HT1080 (cell line): ENCODE data around the gene BAHCC1. TPM values are rescaled to one million over a fixed set of nuclear protein-coding genes. Genes with fewer than 3 reads are reported as not detected.
A peak's percentile ranks its signal among the peaks of the same experiment; 100 is the strongest.

Experiments
- DNase-seq: peaks from one replicate; pipeline ENCODE4 v3.0.0-alpha.2; 2015; ENCODE audit warnings: low read depth
- total RNA-seq: library from RNA; depleted of rRNA; stranded (reverse); fragments of >200 nt; shearing (Covaris generic); gene quantifications from 2 replicates; pipeline ENCODE4 v1.2.3, GENCODE V29; 2014

The BAHCC1 gene
- total RNA-seq, 1 experiment from 2014 or later = 0.43 TPM

GRCh38 chr17:81489998-81490992 lies 95.0 kb downstream of the BAHCC1 start:
- DNase-seq = no peak

GRCh38 chr17:81491181-81491581 lies 95.9 kb downstream of the BAHCC1 start:
- DNase-seq = no peak

GRCh38 chr17:81491761-81492160 lies 96.5 kb downstream of the BAHCC1 start:
- DNase-seq = no peak

- DNase-seq = no peak
Measured at GRCh38 chr17:81492202-81492601, 96.9 kb downstream of the BAHCC1 start.

- no peak for DNase-seq
Measured at GRCh38 chr17:81492706-81493105, 97.4 kb downstream of the BAHCC1 start.

GRCh38 chr17:81493198-81494038 lies 98.2 kb downstream of the BAHCC1 start:
- no peak for DNase-seq

GRCh38 chr17:81494626-81495377 lies 99.5 kb downstream of the BAHCC1 start:
- no peak for DNase-seq

- no peak for DNase-seq
Measured at GRCh38 chr17:81498953-81499600, 103.8 kb downstream of the BAHCC1 start.

GRCh38 chr17:81499601-81499970 lies 104.3 kb downstream of the BAHCC1 start:
- no peak for DNase-seq

GRCh38 chr17:81500047-81500446 lies 104.8 kb downstream of the BAHCC1 start:
- no peak for DNase-seq

GRCh38 chr17:81502471-81503017 lies 107.3 kb downstream of the BAHCC1 start:
- no peak for DNase-seq

- no peak for DNase-seq
Measured at GRCh38 chr17:81503619-81504018, 108.4 kb downstream of the BAHCC1 start.

- peak; percentile 84 for DNase-seq
Measured at GRCh38 chr17:81508639-81509206, 113.5 kb downstream of the BAHCC1 start.

GRCh38 chr17:81509207-81509971 lies 114.1 kb downstream of the BAHCC1 start:
- DNase-seq = peak; percentile 63

- DNase-seq = no peak
Measured at GRCh38 chr17:81509972-81510784, 114.9 kb downstream of the BAHCC1 start.

GRCh38 chr17:81510785-81511553 lies 115.7 kb downstream of the BAHCC1 start:
- DNase-seq = peak; percentile 39

GRCh38 chr17:81511554-81511803 lies 116.2 kb downstream of the BAHCC1 start:
- peak; percentile 50 for DNase-seq
